ENCODE data around the gene ERAL1.
"Not testable (repeated sequence)": the region's sequence is repeated elsewhere in the genome, so short reads cannot be mapped to it uniquely, and the experiment has no call there.

ERAL1 gene

DNA sequence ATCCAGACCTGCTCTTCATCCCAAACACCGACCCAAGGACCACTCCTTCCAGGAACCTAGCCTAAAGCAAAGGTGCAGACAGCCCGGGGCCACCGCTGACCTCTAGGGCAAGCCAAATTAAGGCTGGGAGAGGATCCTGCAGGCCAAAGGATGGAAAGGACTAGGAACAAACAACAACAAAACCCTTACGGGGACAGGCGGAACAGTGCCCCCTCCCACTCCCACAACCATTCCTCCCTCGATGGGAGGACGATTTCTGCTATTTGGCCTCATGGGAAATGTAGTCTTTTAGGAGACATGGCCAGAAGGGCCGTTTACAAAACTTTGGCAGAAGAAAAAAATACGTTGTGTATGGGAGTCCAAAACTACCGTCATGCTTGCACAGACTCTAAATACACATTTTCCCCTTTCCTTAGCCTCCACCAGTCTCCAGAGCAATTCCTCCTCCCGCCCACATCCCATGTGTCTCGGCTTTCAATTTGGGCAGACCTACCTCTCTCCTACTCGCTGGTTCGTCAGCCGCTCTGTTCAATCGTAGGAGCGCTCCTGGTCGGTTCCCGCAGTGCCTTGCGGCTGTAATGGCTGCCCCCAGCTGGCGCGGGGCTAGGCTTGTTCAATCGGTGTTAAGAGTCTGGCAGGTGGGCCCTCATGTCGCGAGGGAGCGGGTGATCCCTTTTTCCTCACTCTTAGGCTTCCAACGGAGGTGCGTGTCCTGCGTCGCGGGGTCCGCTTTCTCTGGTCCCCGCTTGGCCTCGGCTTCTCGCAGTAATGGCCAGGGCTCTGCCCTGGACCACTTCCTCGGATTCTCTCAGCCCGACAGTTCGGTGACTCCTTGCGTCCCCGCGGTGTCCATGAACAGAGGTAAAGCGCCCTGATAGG is at the start of gene ERAL1:
Gene ERAL1, plus strand, starts transcription at position 560 of the 879 bp plus-strand sequence. Its CDS starts 19 bp downstream, at position 579.
- FAIRE-seq, result peak; percentile 97
- peak; percentile 89 for DNase-seq (ENCODE audit: insufficient read length, low spot score)

DNA sequence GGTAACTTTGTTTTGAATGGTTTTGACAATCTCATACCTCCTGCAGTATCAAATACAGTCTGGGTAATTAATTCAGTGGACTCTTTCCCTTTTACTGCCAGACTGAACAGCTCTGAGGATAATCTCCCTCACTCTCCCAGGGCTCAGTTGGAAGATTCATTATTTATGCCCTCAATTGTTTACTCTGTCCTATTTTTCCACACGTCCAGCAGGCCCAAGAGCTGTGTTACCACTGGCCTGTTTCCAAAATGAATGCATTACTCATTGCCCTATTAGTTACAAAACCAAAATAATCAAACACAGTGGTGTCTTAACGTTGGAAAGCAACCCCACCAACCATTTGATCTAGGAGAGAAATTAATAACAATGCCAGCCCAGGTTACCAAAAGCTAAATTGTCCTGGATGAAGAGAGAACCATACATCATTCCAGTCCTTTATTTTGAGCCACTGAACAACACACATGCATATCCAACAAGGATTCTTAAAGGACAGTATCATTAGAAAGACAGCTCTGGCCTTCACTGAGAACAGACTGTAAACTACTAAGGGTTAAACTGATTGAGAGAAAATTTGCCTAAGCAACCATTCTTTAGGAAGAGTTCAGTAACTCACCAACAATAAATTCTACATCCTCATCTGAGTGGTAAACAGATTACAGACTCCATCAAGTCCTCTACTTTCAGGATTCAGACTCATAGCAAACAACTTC is 46.7 kb upstream of the ERAL1 start:
- DNase-seq (ENCODE audit: insufficient read length, low spot score) (no peak), FAIRE-seq (no peak)

DNA sequence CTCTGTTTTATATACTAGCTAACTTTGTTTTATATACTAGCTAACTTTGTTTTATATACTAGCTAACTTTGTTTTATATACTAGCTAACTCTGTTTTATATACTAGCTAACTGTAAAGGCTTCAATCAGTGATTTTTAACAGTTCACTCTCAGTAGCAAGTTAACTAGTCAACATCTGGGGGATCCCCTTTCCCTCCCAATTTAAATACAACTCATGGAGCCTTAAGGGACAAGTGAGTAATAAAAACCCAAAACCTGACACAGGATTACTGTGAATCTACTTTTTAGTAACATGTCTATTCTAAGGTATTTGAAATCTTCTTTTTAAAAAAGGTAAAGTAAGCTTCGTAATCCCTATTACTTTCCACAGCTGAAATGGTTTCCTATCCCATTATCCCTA is 44.4 kb upstream of the ERAL1 start:
- DNase-seq (ENCODE audit: insufficient read length, low spot score), result no peak
- FAIRE-seq, result no peak

DNA sequence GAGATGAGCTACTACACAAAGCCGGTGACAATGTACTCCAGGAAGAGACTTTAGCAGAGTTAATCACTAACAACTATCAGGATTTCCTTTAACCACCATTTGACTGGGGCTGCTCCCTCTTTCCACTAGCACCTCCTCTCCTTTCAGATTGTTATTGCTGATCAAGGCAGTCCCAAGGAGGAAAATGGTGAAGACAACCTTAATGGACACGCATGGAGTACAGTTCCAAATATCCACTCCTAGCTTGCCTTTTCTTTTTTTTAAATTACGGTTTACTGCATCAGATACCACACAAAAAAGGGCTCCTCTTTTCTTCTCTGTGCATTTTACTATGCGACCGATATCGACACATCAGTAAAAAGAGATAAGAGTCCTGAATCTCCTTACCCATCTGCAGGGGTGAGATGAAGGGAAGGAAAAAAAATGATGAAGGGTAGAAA is 43.1 kb upstream of the ERAL1 start:
- peak; percentile 87 for FAIRE-seq

DNA sequence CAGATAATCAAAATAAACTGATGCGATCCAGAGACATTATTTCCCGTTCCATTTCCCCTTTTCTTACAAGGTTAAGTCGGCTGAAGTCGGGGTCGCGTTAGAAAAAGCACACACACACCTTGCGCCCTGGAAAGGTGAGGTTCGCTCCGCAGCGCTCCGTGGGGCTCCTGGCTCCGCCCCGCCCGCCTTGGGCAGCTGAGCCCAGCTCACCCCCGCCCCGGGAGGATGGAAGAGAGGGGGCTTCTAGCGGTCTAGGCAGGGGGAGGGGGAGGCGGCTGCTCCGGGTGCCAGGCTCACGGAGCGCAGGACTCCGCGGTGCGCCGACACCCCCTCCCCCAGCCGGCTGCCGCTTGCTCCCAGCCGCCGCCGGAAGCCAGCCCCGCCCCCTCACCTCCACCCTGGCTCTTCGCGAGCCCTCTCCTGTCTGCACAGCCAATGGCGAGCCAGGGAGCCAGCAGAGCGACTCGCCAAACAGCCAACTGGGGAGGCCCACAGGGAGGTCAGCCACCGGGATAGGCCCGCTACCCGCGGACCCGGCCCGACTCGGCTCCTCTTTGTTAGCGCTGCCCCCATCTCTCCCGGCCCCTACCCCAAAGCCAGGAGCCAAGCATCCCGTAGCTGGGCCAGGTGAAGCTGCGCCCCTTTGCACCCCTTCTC is 42.6 kb upstream of the ERAL1 start:
- peak; percentile 87 for FAIRE-seq
- DNase-seq (ENCODE audit: insufficient read length, low spot score), result peak; percentile 98

More for the DNA sequence above, 43.1 kb upstream of the ERAL1 start:
- DNase-seq (ENCODE audit: insufficient read length, low spot score), result no peak

DNA sequence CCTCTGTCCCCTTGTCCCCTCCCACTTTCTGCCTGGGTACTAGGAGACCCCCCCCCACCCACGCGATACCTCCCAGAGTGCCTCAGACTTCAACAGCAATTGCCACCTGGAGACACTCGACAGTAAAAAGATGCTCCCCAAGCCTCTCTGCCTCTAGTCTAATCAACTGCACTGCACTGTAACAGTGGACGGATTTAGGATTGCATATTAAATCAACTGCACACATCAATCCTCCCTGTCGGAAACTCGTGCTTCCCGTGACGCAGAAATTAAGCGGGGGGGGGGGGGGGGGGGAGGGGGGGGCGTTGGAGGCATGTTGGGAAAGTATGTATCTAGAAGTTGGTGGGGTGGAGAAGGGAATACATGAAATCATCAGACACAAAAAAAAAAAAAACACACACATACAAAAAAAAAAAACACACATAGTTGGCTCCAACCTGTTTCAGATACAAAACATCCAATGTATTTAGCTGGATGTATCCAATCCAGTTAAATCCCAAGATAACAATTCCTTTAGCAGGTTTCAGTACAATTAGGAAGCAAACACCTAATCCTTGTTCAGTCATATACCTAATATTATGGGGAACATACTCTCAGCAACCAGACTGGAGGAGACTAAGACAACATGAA is 42.0 kb upstream of the ERAL1 start:
- FAIRE-seq (no peak), DNase-seq (ENCODE audit: insufficient read length, low spot score) (no peak)

DNA sequence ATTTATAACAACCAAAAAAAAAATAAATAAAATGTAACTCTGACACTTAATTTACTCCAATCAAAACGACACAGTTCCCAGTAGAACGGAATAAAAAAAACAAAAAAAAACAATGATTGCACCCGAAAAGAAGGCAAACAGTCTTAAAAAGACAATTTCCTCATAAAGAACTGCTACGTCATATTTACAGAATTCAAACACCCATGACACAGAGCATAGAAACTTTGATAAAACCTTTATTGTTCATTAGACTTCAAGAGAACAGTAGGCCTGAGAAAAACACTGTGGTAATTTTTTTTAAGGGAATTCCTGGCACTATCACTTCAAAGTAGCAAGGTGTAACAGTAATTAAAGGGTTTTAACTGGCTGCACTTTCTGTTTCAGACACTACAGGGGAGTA is 38.3 kb upstream of the ERAL1 start:
- no peak for FAIRE-seq
- no peak for DNase-seq (ENCODE audit: insufficient read length, low spot score)

DNA sequence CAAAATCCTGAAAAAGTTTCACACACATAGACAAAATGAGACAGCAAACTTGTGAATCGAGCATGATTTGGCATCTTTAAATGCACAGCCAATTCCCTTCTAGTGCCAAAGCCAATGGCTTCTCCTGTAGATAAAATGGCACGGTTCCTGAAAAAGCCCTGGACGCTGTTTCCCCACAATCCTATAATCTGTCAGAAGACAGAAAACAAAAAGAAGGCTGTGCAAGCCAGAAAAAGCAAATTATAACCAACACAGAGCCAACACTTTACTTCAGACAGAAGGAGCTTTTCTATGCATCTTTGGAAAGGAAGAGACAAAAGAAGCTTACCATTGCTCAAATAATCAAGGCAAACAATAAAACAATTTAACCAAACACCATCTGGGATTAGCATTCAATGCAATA is 36.0 kb upstream of the ERAL1 start:
- DNase-seq (ENCODE audit: insufficient read length, low spot score), result no peak
- FAIRE-seq, result no peak

DNA sequence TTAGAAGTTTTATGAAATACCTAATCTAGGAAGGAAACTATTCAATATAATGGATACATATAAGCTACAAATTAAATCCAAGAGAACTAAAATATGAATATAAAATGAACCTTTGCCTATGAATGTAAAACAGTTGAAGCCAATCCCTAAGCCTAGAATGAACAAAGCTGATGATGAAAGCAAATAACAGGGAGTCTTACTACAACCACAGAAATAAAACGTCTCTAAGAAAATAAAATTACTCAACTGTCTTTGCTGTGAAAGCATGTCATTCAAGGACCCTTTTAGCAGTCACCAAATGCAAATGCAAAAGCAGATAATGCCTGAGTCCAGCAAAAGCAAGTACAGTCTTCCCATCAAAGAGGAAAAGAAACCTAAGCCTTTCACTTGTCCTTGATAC is 35.2 kb upstream of the ERAL1 start:
- DNase-seq (ENCODE audit: insufficient read length, low spot score), result no peak
- FAIRE-seq, result no peak

DNA sequence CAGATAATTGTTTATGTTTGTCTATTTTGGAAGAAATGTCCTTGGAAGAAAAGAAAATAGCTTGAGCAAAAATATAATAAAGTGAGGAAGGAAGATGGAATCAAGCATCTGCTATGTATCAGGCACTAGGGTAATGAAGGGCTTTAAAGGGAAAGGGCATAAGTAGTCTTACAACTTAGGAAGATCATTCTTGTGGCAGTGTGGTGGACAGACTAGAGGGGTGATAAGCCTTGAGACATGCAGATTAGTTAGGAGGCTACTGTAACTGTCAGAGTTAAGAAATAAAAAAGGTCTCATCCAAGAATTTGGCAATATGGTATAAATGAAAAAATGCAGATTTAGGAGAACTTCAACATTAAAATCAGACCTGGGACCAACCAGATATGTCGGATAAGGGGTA is 27.1 kb upstream of the ERAL1 start:
- DNase-seq (ENCODE audit: insufficient read length, low spot score) (no peak), FAIRE-seq (no peak)

DNA sequence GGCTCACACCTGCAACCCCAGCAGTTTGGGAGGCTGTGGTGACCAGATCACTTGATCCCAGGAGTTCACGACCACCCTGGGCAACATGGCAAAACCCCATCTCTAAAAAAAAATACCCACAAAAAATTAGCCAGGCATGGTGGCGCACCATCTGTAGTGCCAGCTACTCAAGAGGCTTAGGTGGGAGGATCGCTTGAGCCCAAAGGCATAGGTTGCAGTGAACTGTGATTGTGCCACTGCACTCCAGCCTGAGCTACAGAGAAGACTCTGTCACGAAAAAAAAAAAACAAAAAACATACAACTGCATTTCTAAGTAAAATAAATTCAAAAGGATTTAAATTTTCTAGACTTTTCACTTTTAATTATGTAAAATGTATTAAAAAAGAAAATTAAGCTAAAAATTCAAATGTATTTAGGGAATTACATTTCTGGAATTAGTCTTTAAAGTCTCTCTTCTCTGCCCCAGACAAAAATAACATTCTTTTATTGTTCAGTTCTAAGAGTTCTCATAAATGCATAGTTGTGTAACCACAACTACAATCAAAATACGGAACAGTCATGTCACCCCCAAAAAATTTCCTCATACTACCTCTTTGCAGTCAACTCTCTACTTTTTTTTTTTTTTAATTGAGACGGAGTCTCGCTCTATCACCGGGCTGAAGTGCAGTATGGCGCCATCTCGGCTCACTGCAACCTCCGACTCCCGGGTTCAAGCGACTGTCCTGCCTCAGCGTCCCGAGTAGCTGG is 26.3 kb upstream of the ERAL1 start:
- FAIRE-seq, result no peak
- DNase-seq (ENCODE audit: insufficient read length, low spot score), result no peak

DNA sequence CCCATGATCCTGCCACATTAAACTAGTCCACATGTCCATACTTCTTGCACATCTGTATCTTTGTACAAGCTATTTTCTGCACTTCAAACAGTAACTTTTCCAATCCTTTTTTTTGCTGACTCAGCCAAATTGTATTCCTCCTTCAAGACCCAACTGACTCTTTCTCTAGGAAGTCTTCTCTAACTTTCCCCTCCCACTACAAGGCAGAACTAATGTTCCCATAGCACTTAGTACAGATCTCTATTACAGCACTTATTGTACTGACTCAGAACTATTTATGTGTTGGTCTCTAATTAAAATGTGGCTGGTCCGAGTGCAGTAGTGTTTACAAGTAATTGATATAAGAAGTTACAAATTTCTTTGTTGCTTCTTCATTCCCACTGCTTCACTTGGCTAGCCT is 20.4 kb upstream of the ERAL1 start:
- FAIRE-seq (no peak), DNase-seq (ENCODE audit: insufficient read length, low spot score) (no peak)

DNA sequence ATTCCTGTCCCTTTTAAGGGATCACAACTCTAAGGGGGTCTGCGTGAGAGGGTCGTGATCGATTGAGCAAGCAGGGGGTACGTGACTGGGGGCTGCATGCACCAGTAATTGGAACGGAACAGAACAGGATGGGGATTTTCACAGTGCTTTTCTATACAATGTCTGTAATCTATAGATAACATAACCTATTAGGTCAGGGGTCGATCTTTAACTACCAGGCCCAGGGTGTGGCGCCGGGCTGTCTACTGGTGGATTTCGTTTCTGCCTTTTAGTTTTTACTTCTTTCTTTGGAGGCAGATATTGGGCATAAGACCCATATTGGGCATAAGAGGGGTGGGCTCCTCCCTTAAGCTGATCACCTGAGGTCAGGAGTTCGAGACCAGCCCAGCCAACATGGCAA is 18.3 kb upstream of the ERAL1 start:
- FAIRE-seq, result not testable (repeated sequence)

DNA sequence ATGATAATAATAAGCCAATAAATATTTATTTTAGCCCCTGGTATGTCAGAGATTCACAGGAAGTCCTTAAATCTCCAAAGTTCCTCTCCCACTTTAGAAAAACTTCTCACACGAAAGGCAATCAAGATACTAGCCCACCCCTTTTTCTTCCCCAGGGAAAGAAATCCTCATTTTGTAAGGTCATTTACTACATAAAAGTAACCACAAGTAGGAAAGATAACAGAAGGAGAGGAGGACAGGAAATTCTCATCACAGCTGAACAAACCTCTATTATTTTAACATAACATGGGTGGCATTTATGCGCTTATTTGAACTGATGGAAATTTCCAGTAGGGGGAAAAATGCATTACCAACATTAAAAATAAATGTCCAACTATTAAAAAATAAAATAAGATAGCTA is 15.6 kb upstream of the ERAL1 start:
- FAIRE-seq, result no peak

More for the DNA sequence above, 18.3 kb upstream of the ERAL1 start:
- not testable (repeated sequence) for DNase-seq (ENCODE audit: insufficient read length, low spot score)

DNA sequence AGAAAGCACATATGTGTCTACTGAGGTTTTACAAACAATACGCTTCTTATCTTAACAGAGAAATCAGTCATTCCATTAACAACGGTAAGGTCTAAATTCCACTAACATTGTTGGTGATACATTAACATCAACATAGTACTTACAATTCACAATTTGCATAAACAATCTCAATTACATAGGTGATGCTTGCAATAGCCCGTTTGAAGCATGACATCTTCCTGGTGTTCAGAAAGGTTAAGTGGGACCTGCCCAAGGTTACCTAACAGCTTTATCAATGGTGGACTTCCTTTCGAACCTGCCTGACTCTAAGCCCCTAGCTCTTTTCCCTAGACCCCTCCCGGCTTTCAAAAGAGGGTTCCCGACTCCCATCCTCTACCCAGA is 12.9 kb upstream of the ERAL1 start:
- FAIRE-seq, result no peak
- DNase-seq (ENCODE audit: insufficient read length, low spot score), result no peak

More for the DNA sequence above, 15.6 kb upstream of the ERAL1 start:
- no peak for DNase-seq (ENCODE audit: insufficient read length, low spot score)

DNA sequence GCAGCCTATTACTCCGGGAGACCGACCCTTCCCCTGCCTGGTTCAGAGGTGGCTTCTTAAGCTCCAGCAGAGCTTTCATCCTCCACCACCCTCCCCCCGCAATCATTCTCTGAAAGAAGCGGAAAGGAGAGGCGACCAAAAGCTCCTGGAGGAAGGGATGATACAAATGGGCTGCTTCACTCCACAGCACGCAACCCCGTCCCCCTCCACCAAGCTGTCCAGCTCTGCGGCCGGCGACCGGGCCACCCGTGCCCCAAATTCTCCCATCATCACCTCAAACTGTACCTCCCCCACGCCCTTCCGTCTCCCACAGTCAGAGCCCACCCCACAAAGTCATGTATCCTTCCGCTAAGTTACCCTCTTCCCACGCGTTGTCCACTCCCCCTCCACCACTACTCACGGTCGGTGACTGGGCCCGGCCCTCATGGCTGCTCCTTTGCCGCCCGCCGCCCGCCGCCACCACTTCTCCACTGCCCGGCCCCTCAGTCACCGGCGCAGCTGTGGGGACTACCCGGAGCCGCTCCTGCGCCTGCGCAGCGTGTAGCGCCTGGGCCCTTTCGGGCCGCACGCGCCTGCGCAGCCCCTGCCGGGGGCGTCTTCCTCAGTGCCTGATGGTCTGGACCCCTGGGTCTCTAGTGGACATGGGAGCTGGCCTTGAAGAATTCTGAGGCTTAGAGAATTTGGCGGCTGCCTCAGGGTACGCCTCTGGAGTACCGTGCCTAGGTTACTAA is 12.4 kb upstream of the ERAL1 start, which contains the start of gene FAM222B:
Gene FAM222B, minus strand, starts transcription at position 509 of the 731 bp plus-strand sequence. CDS start 76,123 bp downstream, outside the sequence.
- FAIRE-seq (peak; percentile 63), DNase-seq (ENCODE audit: insufficient read length, low spot score) (peak; percentile 98)

DNA sequence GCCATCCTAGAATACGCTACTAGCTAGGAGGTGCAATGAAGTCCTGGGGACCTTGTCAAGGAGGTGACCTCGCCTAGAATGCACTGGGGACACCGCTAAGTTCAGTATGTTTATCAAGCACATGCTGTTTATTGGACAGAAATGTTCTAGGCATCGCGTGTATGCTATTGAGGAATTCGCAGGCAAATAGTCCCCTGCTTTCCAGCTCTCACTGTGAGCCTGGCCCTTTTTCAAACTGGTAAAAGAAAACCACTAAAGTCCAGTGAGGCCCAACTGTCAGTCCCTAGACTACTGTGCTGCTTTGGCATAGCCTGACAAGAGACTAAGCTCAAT is 11.0 kb upstream of the ERAL1 start:
- DNase-seq (ENCODE audit: insufficient read length, low spot score) (no peak), FAIRE-seq (no peak)

DNA sequence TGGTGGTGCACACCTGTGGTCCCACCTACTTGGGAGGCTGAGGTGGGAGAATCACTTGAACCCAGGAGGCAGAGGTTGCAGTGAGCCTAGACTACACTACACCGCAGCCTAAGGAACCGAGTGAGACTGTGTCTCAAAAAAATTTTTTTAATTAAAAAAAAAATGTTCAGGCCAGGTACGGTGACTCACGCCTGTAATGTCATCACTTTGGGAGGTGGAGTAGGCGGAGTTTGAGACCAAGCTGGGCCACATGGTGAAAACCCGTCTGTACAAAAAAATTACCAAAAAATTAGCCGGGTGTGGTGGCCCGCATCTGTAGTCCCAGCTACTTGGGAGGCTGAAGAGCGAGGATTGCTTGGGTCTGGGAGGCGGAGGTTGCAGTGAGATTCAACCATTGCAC is 8.6 kb upstream of the ERAL1 start:
- DNase-seq (ENCODE audit: insufficient read length, low spot score) (no peak), FAIRE-seq (no peak)

DNA sequence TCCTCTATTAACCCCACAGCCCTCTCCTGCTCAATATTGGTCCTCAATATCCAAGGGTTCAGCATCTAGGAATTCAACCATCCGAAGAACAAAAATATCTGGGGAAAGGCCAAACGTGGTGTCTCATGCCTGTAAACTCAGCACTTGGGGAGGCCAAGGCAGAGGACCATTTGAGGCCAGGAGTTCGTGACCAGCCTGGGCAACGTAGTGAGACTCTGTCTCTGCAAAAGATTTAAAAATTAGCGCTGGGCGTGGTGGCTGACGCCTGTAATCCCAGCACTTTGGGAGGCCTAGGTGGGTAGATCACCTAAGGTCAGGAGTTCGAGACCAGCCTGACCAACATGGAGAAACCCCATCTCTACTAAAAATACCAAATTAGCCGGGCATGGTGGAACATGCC is 8.1 kb upstream of the ERAL1 start:
- not testable (repeated sequence) for DNase-seq (ENCODE audit: insufficient read length, low spot score); FAIRE-seq
